C4-2B (cell line): Measurements from ENCODE around the gene SMCO4.

ENCODE experiments used
- H3K27ac ChIP-seq: fragments of 450-650 bp; 2 replicates; pipeline ENCODE4 v1.5.1; 2017
- ZFX ChIP-seq: fragments of 450-650 bp; IDR thresholded peaks from 2 replicates; pipeline ENCODE4 v1.6.1; 2017
- TF ChIP-seq, protein P1 (sequence below): fragments of 450-650 bp; conservative IDR thresholded peaks from 2 replicates; pipeline ENCODE4 v1.5.1; 2017; ENCODE audit warnings: mild to moderate bottlenecking

The SMCO4 gene

DNA sequence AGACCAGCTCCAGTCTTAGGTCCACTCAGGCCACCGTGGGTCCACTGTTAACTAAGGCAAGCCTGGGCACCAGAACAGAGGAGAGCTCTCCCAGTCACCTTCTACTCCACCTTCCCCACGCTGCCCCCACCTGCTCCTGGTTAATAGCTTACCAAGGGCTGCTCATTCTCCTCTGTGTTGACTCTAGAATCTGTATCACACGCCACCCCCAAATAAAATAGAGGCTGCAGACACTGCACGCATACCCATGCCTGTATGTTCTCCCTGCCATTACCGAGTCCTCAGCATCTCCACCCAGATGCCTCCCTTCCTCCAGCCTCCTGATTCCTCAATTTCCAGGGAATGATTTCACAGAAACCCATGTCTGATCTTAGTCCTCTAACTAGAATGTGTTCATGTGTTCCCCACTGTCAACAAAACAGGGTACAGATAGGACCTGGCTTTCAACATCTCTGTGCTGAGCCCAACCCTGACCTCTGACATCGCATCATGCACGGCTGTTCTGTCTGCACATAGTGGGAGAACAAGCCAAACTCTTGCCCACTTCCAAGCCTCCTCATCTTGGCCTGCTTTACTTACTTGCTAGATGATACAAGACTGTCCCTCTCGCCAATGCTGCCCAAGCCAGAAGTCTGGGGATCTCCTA is 49.8 kb downstream of the SMCO4 start:
- H3K27ac ChIP-seq, result no peak overlapping the region
- TF ChIP-seq ZFX, result no peak
- TF ChIP-seq, protein P1, sequence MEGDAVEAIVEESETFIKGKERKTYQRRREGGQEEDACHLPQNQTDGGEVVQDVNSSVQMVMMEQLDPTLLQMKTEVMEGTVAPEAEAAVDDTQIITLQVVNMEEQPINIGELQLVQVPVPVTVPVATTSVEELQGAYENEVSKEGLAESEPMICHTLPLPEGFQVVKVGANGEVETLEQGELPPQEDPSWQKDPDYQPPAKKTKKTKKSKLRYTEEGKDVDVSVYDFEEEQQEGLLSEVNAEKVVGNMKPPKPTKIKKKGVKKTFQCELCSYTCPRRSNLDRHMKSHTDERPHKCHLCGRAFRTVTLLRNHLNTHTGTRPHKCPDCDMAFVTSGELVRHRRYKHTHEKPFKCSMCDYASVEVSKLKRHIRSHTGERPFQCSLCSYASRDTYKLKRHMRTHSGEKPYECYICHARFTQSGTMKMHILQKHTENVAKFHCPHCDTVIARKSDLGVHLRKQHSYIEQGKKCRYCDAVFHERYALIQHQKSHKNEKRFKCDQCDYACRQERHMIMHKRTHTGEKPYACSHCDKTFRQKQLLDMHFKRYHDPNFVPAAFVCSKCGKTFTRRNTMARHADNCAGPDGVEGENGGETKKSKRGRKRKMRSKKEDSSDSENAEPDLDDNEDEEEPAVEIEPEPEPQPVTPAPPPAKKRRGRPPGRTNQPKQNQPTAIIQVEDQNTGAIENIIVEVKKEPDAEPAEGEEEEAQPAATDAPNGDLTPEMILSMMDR, result no peak

GRCh38 chr11:93492464-93493251 is 50.5 kb downstream of the SMCO4 start:
- H3K27ac ChIP-seq, result no peak overlapping the region
- TF ChIP-seq ZFX, result no peak
- TF ChIP-seq, protein P1, result no peak

- H3K27ac ChIP-seq, result no peak overlapping the region
These were observed 51.2 kb downstream of the SMCO4 start for GRCh38 chr11:93491973-93492372.

DNA sequence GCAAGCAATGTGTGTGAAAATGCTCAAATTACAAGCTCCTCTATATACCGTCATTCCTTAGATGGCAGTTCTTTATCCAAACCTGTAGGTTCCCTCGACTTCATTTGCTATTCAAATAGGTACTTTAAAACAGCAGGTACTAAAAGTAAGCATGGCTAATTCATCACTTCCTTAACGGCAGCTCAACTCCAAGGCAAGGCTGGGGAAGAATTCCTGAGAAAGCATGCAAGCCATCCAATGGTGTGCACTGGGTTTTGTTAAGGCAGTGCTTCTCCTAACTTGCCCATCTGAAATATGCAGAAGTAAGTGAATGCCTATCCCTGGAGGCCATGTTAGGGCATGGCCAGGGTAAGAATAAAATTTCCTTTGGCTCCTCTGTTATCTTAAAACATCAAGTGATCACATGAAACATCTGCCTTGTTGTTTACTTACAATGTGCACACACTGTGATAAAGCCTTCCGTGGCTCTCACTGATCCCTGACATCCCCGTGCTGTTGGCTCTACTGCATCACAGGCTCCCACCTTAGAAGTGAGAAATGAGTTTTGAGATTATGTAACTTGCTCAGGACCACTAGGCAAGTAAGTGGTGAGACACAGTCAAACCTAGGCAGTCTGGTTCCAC is 52.1 kb downstream of the SMCO4 start:
- TF ChIP-seq, protein P1, result no peak
- TF ChIP-seq ZFX, result no peak
- no peak overlapping the region for H3K27ac ChIP-seq

More at GRCh38 chr11:93491973-93492372, 51.2 kb downstream of the SMCO4 start:
- TF ChIP-seq, protein P1, result no peak
- no peak for TF ChIP-seq ZFX

DNA sequence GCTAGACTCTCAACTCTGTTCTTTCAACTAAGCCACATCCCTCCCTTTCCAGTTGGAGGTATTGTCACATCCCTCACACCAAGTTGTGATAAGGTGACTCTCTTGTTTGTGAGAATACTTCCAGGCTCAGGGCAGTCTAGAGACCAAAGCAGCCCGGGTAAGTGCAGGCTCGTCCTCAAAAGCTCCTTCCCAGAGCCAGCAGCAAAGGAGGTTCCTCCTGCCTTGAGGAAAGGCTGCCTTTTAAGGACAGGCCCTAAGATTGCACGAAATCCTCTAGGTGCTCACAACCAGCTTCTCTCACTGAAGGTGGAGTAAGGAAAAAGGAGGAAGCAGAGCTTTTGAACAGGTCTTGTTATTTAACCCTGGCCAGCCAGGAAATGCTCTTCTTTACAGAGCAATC is 53.4 kb downstream of the SMCO4 start:
- TF ChIP-seq, protein P1, result no peak
- TF ChIP-seq ZFX, result no peak
- no peak overlapping the region for H3K27ac ChIP-seq

DNA sequence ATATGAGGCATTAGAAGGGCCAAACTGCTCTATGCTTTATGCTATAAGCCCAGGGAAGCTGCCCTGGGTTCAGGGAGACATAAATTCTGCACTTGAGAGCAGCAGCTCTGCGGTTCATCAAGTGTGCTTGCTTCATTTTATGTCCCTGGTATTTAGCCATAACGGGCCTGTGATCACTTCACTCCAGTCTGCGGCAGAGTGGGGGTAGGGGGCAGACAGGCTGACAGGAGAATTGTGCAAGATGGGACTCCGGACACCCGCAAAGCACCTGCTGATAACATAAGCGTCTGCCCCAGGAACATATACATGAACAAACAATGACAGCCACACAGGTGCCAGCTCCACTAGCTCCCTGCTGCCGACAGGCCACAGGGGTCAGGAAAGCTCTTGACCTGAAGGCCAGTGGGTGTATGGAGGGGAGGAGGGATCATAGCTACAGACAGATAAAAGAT is 56.1 kb downstream of the SMCO4 start:
- no peak for TF ChIP-seq ZFX
- TF ChIP-seq, protein P1, result no peak
- no peak overlapping the region for H3K27ac ChIP-seq

- no peak for TF ChIP-seq ZFX
- TF ChIP-seq, protein P1, result no peak
These were observed 57.2 kb downstream of the SMCO4 start for GRCh38 chr11:93485983-93486382.

More at GRCh38 chr11:93485983-93486382, 57.2 kb downstream of the SMCO4 start:
- H3K27ac ChIP-seq, result no peak overlapping the region
